KMS-11 (cell line): Measurements from ENCODE around the gene NDUFA6.

ENCODE experiments used
- H2AFZ ChIP-seq: fragments of 200-600 bp; sonication (generic); 2 replicates; pipeline ENCODE4 v1.6.1; 2016; ENCODE audit warnings: antibody characterized with exemption, mixed run types, low read depth
- H3K27ac ChIP-seq: fragments of 200-600 bp; sonication (generic); 2 replicates; pipeline ENCODE4 v1.6.1; 2016; ENCODE audit warnings: mild to moderate bottlenecking, mixed run types
- H3K27me3 ChIP-seq: fragments of 200-600 bp; sonication (generic); 2 replicates; pipeline ENCODE4 v1.6.1; 2017; ENCODE audit warnings: mild to moderate bottlenecking, low read depth, mixed run types, moderate library complexity; ENCODE audit not compliant: insufficient read depth
- H3K36me3 ChIP-seq: fragments of 200-600 bp; sonication (generic); 2 replicates; pipeline ENCODE4 v1.6.1; 2017; ENCODE audit warnings: mild to moderate bottlenecking, mixed run types; ENCODE audit not compliant: insufficient read depth
- H3K4me1 ChIP-seq: fragments of 200-600 bp; sonication (generic); 2 replicates; pipeline ENCODE4 v1.6.1; 2016; ENCODE audit warnings: mild to moderate bottlenecking, low read depth, mixed run types; ENCODE audit not compliant: poor library complexity, severe bottlenecking
- H3K4me2 ChIP-seq: fragments of 200-600 bp; sonication (generic); 2 replicates; pipeline ENCODE4 v1.7.0; 2016; ENCODE audit warnings: mild to moderate bottlenecking, mixed run types
- H3K4me3 ChIP-seq: fragments of 200-600 bp; sonication (generic); IDR thresholded peaks from 2 replicates; pipeline ENCODE4 v1.6.1; 2017; ENCODE audit warnings: low read depth, low read length, mixed read lengths; ENCODE audit not compliant: insufficient read depth
- H3K79me2 ChIP-seq: fragments of 200-600 bp; sonication (generic); 2 replicates; pipeline ENCODE4 v1.6.1; 2016; ENCODE audit warnings: low read depth, mixed run types; ENCODE audit not compliant: insufficient read depth
- H3K9ac ChIP-seq: fragments of 200-600 bp; sonication (generic); 2 replicates; pipeline ENCODE4 v1.6.1; 2016; ENCODE audit warnings: mild to moderate bottlenecking, mixed run types
- H4K20me1 ChIP-seq: fragments of 200-600 bp; sonication (generic); 2 replicates; pipeline ENCODE4 v1.6.1; 2016; ENCODE audit warnings: mild to moderate bottlenecking, mixed run types; ENCODE audit not compliant: insufficient read depth
- CTCF ChIP-seq: fragments of 200-600 bp; sonication (generic); conservative IDR thresholded peaks from 2 replicates; pipeline ENCODE4 v1.6.1; 2017; ENCODE audit warnings: low read depth, mild to moderate bottlenecking, antibody characterized with exemption, low read length, moderate library complexity, mixed read lengths

Gene NDUFA6

DNA sequence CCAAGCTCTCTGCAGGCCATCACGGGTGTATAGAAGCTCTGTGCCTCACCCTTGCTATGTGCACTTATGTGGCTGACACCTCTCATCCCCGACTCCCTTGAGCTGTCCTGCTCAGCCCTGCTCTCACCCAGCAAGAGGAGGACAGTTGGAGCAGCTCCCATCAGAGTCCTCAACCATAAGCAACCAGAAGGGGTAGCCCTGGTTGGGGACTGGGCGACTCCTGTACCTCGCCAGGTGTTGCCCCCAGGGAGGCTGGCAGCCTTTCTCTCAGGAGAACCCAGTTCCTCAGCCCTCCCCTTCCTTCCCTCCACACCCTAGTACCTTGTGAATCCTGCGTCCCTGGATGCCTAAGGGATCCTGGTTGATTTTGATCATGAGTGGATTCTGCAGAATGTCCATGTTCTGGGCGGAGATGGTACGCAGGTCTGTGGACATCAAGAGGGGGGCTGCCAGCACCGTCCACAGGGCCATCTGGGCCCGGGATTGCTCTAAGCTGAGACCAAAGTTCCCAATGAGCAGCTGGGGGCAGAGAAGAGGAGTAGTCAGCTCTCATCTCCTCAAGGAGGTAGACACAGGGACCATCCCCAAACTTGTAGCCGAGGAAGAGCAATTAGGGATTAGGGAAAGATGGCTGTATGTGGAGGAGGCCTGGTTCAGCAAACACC, 27.9 kb downstream of the NDUFA6 start:
- H3K36me3 ChIP-seq, result no peaks in the 10 kb centered on the region
- no peaks in the 10 kb centered on the region for H3K79me2 ChIP-seq
- no peak overlapping the region for H3K9ac ChIP-seq
- H3K4me2 ChIP-seq, result no peak overlapping the region
- TF ChIP-seq CTCF, result no peak
- no peak overlapping the region for H2AFZ ChIP-seq
- no peaks in the 10 kb centered on the region for H4K20me1 ChIP-seq
- no peaks in the 10 kb centered on the region for H3K4me1 ChIP-seq
- no peak overlapping the region for H3K4me3 ChIP-seq
- H3K27me3 ChIP-seq, result no peaks in the 10 kb centered on the region
- H3K27ac ChIP-seq, result no peak overlapping the region

GRCh38 chr22:42061041-42061440, 29.5 kb downstream of the NDUFA6 start:
- Histone ChIP-seq H3K4me2 (no peak overlapping the region), H3K4me1 (no peaks in the 10 kb centered on the region), H3K4me3 (no peak overlapping the region), H3K79me2 (no peaks in the 10 kb centered on the region), H4K20me1 (no peaks in the 10 kb centered on the region), H2AFZ (no peak overlapping the region), H3K36me3 (no peaks in the 10 kb centered on the region), H3K27ac (no peak overlapping the region), H3K9ac (no peak overlapping the region), H3K27me3 (no peaks in the 10 kb centered on the region)
- no peak for TF ChIP-seq CTCF

- Histone ChIP-seq H3K27ac (no peak overlapping the region), H2AFZ (no peak overlapping the region), H3K4me3 (no peak overlapping the region), H3K27me3 (no peaks in the 10 kb centered on the region), H3K79me2 (no peaks in the 10 kb centered on the region), H3K4me2 (no peak overlapping the region), H3K4me1 (no peaks in the 10 kb centered on the region), H3K9ac (no peak overlapping the region), H4K20me1 (no peaks in the 10 kb centered on the region), H3K36me3 (no peaks in the 10 kb centered on the region)
- TF ChIP-seq CTCF, result no peak
Measured at GRCh38 chr22:42060489-42060888, 30.1 kb downstream of the NDUFA6 start.

- no peaks in the 10 kb centered on the region for H3K27me3 ChIP-seq
- H3K36me3 ChIP-seq, result no peaks in the 10 kb centered on the region
- no peak overlapping the region for H3K27ac ChIP-seq
- H4K20me1 ChIP-seq, result no peaks in the 10 kb centered on the region
- TF ChIP-seq CTCF, result no peak
- H3K9ac ChIP-seq, result no peak overlapping the region
- no peak overlapping the region for H2AFZ ChIP-seq
- no peaks in the 10 kb centered on the region for H3K4me1 ChIP-seq
- H3K79me2 ChIP-seq, result no peaks in the 10 kb centered on the region
- no peak overlapping the region for H3K4me2 ChIP-seq
- no peak overlapping the region for H3K4me3 ChIP-seq
Measured at GRCh38 chr22:42056757-42057511, 33.6 kb downstream of the NDUFA6 start.
